IMR-90 (cell line): Measurements from ENCODE around the gene DGKH. TPM values are rescaled to one million over a fixed set of nuclear protein-coding genes. Genes with fewer than 3 reads are reported as not detected.

ENCODE experiments used
- ATAC-seq: fragments of 200-7000 bp; cut with Tn5 transposase; 2 replicates; pipeline ENCODE4 v1.9.1; 2020; ENCODE audit warnings: low read depth, mild to moderate bottlenecking, moderate library complexity
- BruUV-seq: library from RNA; stranded (reverse); fragments of 400-500 nt; replicated peaks from 2 replicates; lab custom pipeline; 2021; lab: Mats Ljungman, UMichigan
- CTCF ChIA-PET: fragments of 300-600 bp; formaldehyde crosslinking; extraction: SDS; loops from one replicate; lab custom pipeline; 2021; ENCODE audit warnings: antibody characterized with exemption; lab: Yijun Ruan, JAX
- POLR2A ChIA-PET: fragments of 300-600 bp; sonication (Branson Sonifier 250); formaldehyde crosslinking; loops from one replicate; lab custom pipeline; 2022; ENCODE audit warnings: antibody characterized with exemption; ENCODE audit not compliant: unreplicated experiment; lab: Charles Lee
- DNase-seq: peaks from one replicate; pipeline ENCODE4 v3.0.0; 2013
- H2AFZ ChIP-seq: replicated peaks from 2 replicates; pipeline ENCODE3; 2013; ENCODE audit warnings: low read length, mild to moderate bottlenecking; ENCODE audit not compliant: poor library complexity
- H2AK5ac ChIP-seq: 2 replicates; pipeline ENCODE4 v1.6.1; 2013; ENCODE audit warnings: low read depth, low read length, inconsistent platforms
- H2AK9ac ChIP-seq: replicated peaks from 2 replicates; pipeline ENCODE3; 2013; ENCODE audit warnings: mild to moderate bottlenecking, low read depth, low read length, moderate library complexity; ENCODE audit not compliant: poor library complexity
- H2BK120ac ChIP-seq: 2 replicates; pipeline ENCODE4 v1.6.1; 2013; ENCODE audit warnings: low read depth, low read length, inconsistent platforms
- H2BK15ac ChIP-seq: 3 replicates; pipeline ENCODE4 v1.6.1; 2013; ENCODE audit warnings: low read depth, low read length, inconsistent platforms
- H2BK20ac ChIP-seq: 2 replicates; pipeline ENCODE4 v1.6.1; 2013; ENCODE audit warnings: low read depth, mild to moderate bottlenecking, inconsistent platforms, low read length, moderate library complexity
- H2BK5ac ChIP-seq: 2 replicates; pipeline ENCODE4 v1.6.1; 2013; ENCODE audit warnings: mild to moderate bottlenecking, low read depth, low read length, inconsistent platforms; ENCODE audit not compliant: poor library complexity, severe bottlenecking
- H3K14ac ChIP-seq: replicated peaks from 2 replicates; pipeline ENCODE4 v1.6.1; 2013; ENCODE audit warnings: low read depth, low read length, inconsistent platforms
- H3K18ac ChIP-seq: 2 replicates; pipeline ENCODE4 v1.6.1; 2013; ENCODE audit warnings: low read depth, low read length, control low read depth
- H3K23ac ChIP-seq: 2 replicates; pipeline ENCODE4 v1.6.1; 2013; ENCODE audit warnings: low read depth, low read length, inconsistent platforms
- H3K27ac ChIP-seq: 2 replicates; pipeline ENCODE4 v1.5.1; 2013; ENCODE audit warnings: mild to moderate bottlenecking, control low read depth, low read length; ENCODE audit not compliant: insufficient read depth
- H3K27me3 ChIP-seq: 2 replicates; pipeline ENCODE4 v1.6.1; 2013; ENCODE audit warnings: low read length; ENCODE audit not compliant: control insufficient read depth, insufficient read depth
- H3K36me3 ChIP-seq: 2 replicates; pipeline ENCODE4 v1.6.1; 2013; ENCODE audit warnings: low read length, mixed read lengths; ENCODE audit not compliant: control insufficient read depth, insufficient read depth
- H3K4ac ChIP-seq: 2 replicates; pipeline ENCODE4 v1.6.1; 2013; ENCODE audit warnings: low read depth, low read length, inconsistent platforms
- H3K4me1 ChIP-seq: 2 replicates; pipeline ENCODE4 v1.6.1; 2013; ENCODE audit warnings: low read length, mixed read lengths; ENCODE audit not compliant: control insufficient read depth, insufficient read depth
- H3K4me2 ChIP-seq: 2 replicates; pipeline ENCODE4 v1.6.1; 2013; ENCODE audit warnings: low read depth, mild to moderate bottlenecking, control low read depth, low read length, moderate library complexity
- H3K4me3 ChIP-seq: 2 replicates; pipeline ENCODE4 v1.5.1; 2013; ENCODE audit warnings: low read depth, mild to moderate bottlenecking, control low read depth, low read length, moderate library complexity; ENCODE audit not compliant: insufficient read depth
- H3K56ac ChIP-seq: 2 replicates; pipeline ENCODE4 v1.6.1; 2013; ENCODE audit warnings: low read length, inconsistent platforms; ENCODE audit not compliant: insufficient read depth; ENCODE audit errors: extremely low read depth
- H3K79me1 ChIP-seq, 2 experiments: 2 replicates each; pipeline ENCODE4 v1.6.1; 2013; ENCODE audit warnings: low read length in 2 of 2, inconsistent platforms in 1 of 2, low read depth in 1 of 2
- H3K9ac ChIP-seq: 2 replicates; pipeline ENCODE4 v1.6.1; 2013; ENCODE audit warnings: low read depth, low read length, control low read depth
- H3K9me1 ChIP-seq: 2 replicates; pipeline ENCODE4 v1.6.1; 2013; ENCODE audit warnings: low read length, inconsistent platforms; ENCODE audit not compliant: insufficient read depth
- H3K9me3 ChIP-seq: 2 replicates; pipeline ENCODE4 v1.6.1; 2013; ENCODE audit warnings: low read length; ENCODE audit not compliant: control insufficient read depth, insufficient read depth
- H4K20me1 ChIP-seq: 2 replicates; pipeline ENCODE4 v1.6.1; 2013; ENCODE audit warnings: low read length, inconsistent platforms; ENCODE audit not compliant: insufficient read depth
- H4K5ac ChIP-seq: 2 replicates; pipeline ENCODE4 v1.6.1; 2013; ENCODE audit warnings: mild to moderate bottlenecking, low read depth, low read length, control low read depth
- H4K8ac ChIP-seq, 2 experiments: 2 replicates each; pipeline ENCODE4 v1.6.1; 2013; ENCODE audit warnings: low read depth in 2 of 2, low read length in 2 of 2, control low read depth in 1 of 2, inconsistent platforms in 1 of 2
- H4K91ac ChIP-seq: 2 replicates; pipeline ENCODE4 v1.6.1; 2013; ENCODE audit warnings: low read depth, low read length, inconsistent platforms; ENCODE audit not compliant: insufficient read depth
- BHLHE40 ChIP-seq: fragments of 150-350 bp; IDR thresholded peaks from 2 replicates; pipeline ENCODE4 v1.6.1; 2016; ENCODE audit warnings: mild to moderate bottlenecking, low read depth, low read length
- CHD1 ChIP-seq: IDR thresholded peaks from 2 replicates; pipeline ENCODE4 v1.6.1; 2012; ENCODE audit warnings: low read depth, low read length, improper control_type of control experiment
- FOS ChIP-seq: fragments of 150-350 bp; IDR thresholded peaks from 2 replicates; pipeline ENCODE4 v1.6.1; 2016; ENCODE audit warnings: low read depth, low read length
- MAZ ChIP-seq: IDR thresholded peaks from 2 replicates; pipeline ENCODE4 v1.6.1; 2012; ENCODE audit warnings: low read depth, mild to moderate bottlenecking, low read length, improper control_type of control experiment, moderate library complexity, borderline replicate concordance
- MXI1 ChIP-seq: IDR thresholded peaks from 2 replicates; pipeline ENCODE4 v1.6.1; 2012; ENCODE audit warnings: low read depth, mild to moderate bottlenecking, low read length, moderate library complexity, borderline replicate concordance
- POLR2A ChIP-seq: IDR thresholded peaks from 2 replicates; pipeline ENCODE4 v1.6.1; 2012; ENCODE audit warnings: mild to moderate bottlenecking, low read depth, low read length
- RAD21 ChIP-seq: IDR thresholded peaks from 2 replicates; pipeline ENCODE4 v1.6.1; 2012; ENCODE audit warnings: low read length, improper control_type of control experiment
- RFX5 ChIP-seq: IDR thresholded peaks from 2 replicates; pipeline ENCODE4 v1.8.0; 2012; ENCODE audit warnings: low read depth, mild to moderate bottlenecking, low read length, moderate library complexity
- WGBS, 2 experiments: methylation state at CpG; one replicate each; pipeline versions ENCODE4 v1.1.5 to v1.1.7; 2013; ENCODE audit warnings: missing lambda C conversion rate in 2 of 2; ENCODE audit not compliant: insufficient read length in 1 of 2; ENCODE audit errors: extremely low coverage in 2 of 2; 5-methylcytosine and 5-hydroxymethylcytosine counted together
- dilution Hi-C: fragments of 300-500 bp; cut with HindIII; formaldehyde crosslinking; loops from one replicate; pipeline ENCODE4 v1.14.3; 2018; ENCODE audit warnings: low sequenced_read_pairs; ENCODE audit not compliant: unreplicated experiment
- in situ Hi-C: fragments of 300-500 bp; cut with MboI; formaldehyde crosslinking; loops from 3 replicates; pipeline ENCODE4 v1.14.3; 2019; ENCODE audit warnings: low sequenced_read_pairs, inconsistent platforms, mixed read lengths
- intact Hi-C: fragments of 100-400 bp; cut with micrococcal nuclease; formaldehyde crosslinking; loops from 2 replicates; pipeline ENCODE4 v1.10.0; 2022
- polyA plus RNA-seq, 3 experiments: library from polyadenylated mRNA; depleted of rRNA; stranded (reverse); fragments of >200 nt; gene quantifications; 2 replicates each; pipeline ENCODE4 v1.2.3, GENCODE V29; 2012; ENCODE audit warnings: low replicate concordance in 1 of 3
- total RNA-seq: library from RNA; depleted of rRNA; stranded (reverse); fragments of >200 nt; gene quantifications from 2 replicates; pipeline ENCODE4 v1.2.3, GENCODE V29; 2012
- TF ChIP-seq, protein P1 (sequence below): fragments of 150-350 bp; IDR thresholded peaks from 2 replicates; pipeline ENCODE4 v1.6.1; 2016; ENCODE audit warnings: low read depth, mild to moderate bottlenecking, low read length, moderate library complexity, borderline replicate concordance

DGKH gene
- total and polyA plus RNA-seq, 2 of the 4 experiments (the other 2 are of a cell fraction), result 2.0 to 13.4 TPM

DNA sequence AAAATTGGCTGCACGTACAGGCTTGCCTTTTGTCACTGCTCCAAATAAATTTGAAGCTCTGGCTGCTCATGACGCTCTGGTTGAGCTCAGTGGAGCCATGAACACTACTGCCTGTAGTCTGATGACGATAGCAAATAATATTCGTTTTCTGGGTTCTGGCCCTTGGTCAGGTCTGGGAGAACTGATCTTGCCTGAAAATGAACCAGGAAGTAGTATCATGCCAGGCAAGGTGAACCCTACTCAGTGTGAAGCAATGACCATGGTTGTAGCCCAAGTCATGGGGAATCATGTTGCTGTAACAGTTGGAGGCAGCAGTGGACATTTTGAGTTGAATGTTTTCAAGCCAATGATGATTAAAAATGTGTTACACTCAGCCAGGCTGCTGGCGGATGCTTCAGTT lies 207.4 kb downstream of the DGKH start:
- Histone ChIP-seq H3K14ac (0 out of 2 replicates have a peak overlapping the region, but pooled peaks have one; percentile 32), H4K8ac (no peak overlapping the region), H3K4me2 (no peak overlapping the region), H3K56ac (0 out of 2 replicates have a peak overlapping the region, but pooled peaks have one; percentile 11), H2AK5ac (no peak overlapping the region), H3K79me1 (no peaks in the 10 kb centered on the region), H3K27me3 (no peaks in the 10 kb centered on the region), H2BK5ac (no peak overlapping the region), H2AK9ac (no peak overlapping the region), H3K4me1 (no peaks in the 10 kb centered on the region), H3K4ac (no peak overlapping the region), H2BK20ac (no peak overlapping the region), H4K91ac (no peak overlapping the region), H2BK15ac (no peak overlapping the region), H2AFZ (no peak overlapping the region), H3K9ac (no peak overlapping the region), H3K4me3 (no peak overlapping the region), H3K18ac (no peak overlapping the region), H2BK120ac (no peak overlapping the region), H4K20me1 (no peaks in the 10 kb centered on the region), H3K27ac (no peak overlapping the region), H4K5ac (no peak overlapping the region), H3K36me3 (no peaks in the 10 kb centered on the region), H3K23ac (peak overlapping the region; percentile 59; the same call in 1 of the 2 replicates), H3K9me3 (no peaks in the 10 kb centered on the region), H3K9me1 (peaks cover 3% of the 10 kb centered on the region; the same call in 1 of the 2 replicates)
- 60% methylated on average over 4 of the region's 5 CpGs; no CpG with 5 or more reads in 1 of the 2 experiments for WGBS, 2 experiments
- POLR2A ChIA-PET, result no interaction called here
- TF ChIP-seq RAD21, result no peak
- TF ChIP-seq MXI1, result no peak
- TF ChIP-seq POLR2A, result no peak
- no peak for TF ChIP-seq MAZ
- no peak for TF ChIP-seq FOS
- no peak for TF ChIP-seq BHLHE40
- TF ChIP-seq, protein P1, sequence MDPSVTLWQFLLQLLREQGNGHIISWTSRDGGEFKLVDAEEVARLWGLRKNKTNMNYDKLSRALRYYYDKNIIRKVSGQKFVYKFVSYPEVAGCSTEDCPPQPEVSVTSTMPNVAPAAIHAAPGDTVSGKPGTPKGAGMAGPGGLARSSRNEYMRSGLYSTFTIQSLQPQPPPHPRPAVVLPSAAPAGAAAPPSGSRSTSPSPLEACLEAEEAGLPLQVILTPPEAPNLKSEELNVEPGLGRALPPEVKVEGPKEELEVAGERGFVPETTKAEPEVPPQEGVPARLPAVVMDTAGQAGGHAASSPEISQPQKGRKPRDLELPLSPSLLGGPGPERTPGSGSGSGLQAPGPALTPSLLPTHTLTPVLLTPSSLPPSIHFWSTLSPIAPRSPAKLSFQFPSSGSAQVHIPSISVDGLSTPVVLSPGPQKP, result no peak
- no peak for TF ChIP-seq RFX5
- no peak for TF ChIP-seq CHD1
- BruUV-seq, result no TSS peak
- intact Hi-C loops, result no loop called here
- CTCF ChIA-PET, result no interaction called here
- in situ Hi-C loops, result no loop called here
- dilution Hi-C loops, result no loop called here
- ATAC-seq, result no peak
- DNase-seq, result no peak
